Measurements from ENCODE around the gene RPS6KA3.

GRCh38 chrX:20254712-20255299 is 11.9 kb downstream of the RPS6KA3 start:
- TF ChIP-seq, protein P1, sequence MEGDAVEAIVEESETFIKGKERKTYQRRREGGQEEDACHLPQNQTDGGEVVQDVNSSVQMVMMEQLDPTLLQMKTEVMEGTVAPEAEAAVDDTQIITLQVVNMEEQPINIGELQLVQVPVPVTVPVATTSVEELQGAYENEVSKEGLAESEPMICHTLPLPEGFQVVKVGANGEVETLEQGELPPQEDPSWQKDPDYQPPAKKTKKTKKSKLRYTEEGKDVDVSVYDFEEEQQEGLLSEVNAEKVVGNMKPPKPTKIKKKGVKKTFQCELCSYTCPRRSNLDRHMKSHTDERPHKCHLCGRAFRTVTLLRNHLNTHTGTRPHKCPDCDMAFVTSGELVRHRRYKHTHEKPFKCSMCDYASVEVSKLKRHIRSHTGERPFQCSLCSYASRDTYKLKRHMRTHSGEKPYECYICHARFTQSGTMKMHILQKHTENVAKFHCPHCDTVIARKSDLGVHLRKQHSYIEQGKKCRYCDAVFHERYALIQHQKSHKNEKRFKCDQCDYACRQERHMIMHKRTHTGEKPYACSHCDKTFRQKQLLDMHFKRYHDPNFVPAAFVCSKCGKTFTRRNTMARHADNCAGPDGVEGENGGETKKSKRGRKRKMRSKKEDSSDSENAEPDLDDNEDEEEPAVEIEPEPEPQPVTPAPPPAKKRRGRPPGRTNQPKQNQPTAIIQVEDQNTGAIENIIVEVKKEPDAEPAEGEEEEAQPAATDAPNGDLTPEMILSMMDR (IDR thresholded peaks at IDR 0.05; ENCODE audit: low read depth, low read length), result no peak
- no peak for TF ChIP-seq EZH2phosphoT487 (IDR thresholded peaks at IDR 0.05; ENCODE audit: low read depth)

Measured in OCI-LY3 (cell line).